ENCODE data around the gene LRP1B. TPM values are rescaled to one million over a fixed set of nuclear protein-coding genes. Genes with fewer than 3 reads are reported as not detected.

The LRP1B gene
- total and polyA plus RNA-seq, 2 donors from 2014 or later = 0.69 to 1.2 TPM

DNA sequence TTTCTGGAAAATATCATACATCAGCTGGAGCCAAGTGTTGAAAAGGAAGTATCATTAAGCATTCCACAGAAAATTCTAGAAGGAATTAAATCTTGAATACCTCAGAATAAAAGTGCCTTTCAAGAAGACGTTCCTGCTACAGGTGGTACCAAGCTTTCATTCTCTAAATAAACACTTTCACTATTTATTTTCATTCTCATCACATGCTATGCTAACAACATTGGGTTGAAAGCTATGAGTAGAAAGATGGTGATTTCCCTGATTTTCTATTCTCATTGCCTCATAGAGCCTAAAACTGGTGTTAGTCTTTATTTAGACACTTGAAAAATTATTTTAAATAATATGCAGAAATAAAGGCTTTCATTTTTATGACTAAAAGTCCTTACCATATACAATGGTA lies 324.7 kb downstream of the LRP1B start:
- H3K9me3 ChIP-seq (ENCODE audit: control insufficient read depth in 2 of 3, insufficient read depth in 1 of 3, low read length in 3 of 3) = no peaks in the 10 kb centered on the region
- intact Hi-C loops (cut with DNase I) = no loop called here
- H3K27ac ChIP-seq (ENCODE audit: low read depth in 2 of 2, low read length in 2 of 2) = no peak overlapping the region
- no peak for FAIRE-seq
- H3K27me3 ChIP-seq (ENCODE audit: control insufficient read depth, insufficient read depth, low read length) = no peaks in the 10 kb centered on the region
- no peaks in the 10 kb centered on the region for H3K36me3 ChIP-seq (ENCODE audit: control insufficient read depth in 2 of 3, insufficient read depth in 3 of 3, low read length in 3 of 3)
- H3K9ac ChIP-seq (ENCODE audit: low read length in 3 of 3) = no peak overlapping the region
- DNase-seq = no peak
- no peaks in the 10 kb centered on the region for H3K4me1 ChIP-seq (ENCODE audit: control insufficient read depth in 2 of 3, insufficient read depth in 2 of 3, low read depth in 1 of 3, low read length in 3 of 3)
- TF ChIP-seq, protein P1, sequence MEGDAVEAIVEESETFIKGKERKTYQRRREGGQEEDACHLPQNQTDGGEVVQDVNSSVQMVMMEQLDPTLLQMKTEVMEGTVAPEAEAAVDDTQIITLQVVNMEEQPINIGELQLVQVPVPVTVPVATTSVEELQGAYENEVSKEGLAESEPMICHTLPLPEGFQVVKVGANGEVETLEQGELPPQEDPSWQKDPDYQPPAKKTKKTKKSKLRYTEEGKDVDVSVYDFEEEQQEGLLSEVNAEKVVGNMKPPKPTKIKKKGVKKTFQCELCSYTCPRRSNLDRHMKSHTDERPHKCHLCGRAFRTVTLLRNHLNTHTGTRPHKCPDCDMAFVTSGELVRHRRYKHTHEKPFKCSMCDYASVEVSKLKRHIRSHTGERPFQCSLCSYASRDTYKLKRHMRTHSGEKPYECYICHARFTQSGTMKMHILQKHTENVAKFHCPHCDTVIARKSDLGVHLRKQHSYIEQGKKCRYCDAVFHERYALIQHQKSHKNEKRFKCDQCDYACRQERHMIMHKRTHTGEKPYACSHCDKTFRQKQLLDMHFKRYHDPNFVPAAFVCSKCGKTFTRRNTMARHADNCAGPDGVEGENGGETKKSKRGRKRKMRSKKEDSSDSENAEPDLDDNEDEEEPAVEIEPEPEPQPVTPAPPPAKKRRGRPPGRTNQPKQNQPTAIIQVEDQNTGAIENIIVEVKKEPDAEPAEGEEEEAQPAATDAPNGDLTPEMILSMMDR (IDR thresholded peaks at IDR 0.05; ENCODE audit: borderline replicate concordance, extremely low read depth, insufficient read depth) = no peak
- no peak overlapping the region for H3K4me3 ChIP-seq (ENCODE audit: low read length in 3 of 3)

GRCh38 chr2:141805302-141805701 lies 325.5 kb downstream of the LRP1B start:
- no peak overlapping the region for H3K9ac ChIP-seq (ENCODE audit: low read length in 3 of 3)
- DNase-seq = no peak
- H3K27ac ChIP-seq (ENCODE audit: low read depth in 2 of 2, low read length in 2 of 2) = no peak overlapping the region
- intact Hi-C loops (cut with DNase I) = no loop called here
- no peak overlapping the region for H3K4me3 ChIP-seq (ENCODE audit: low read length in 3 of 3)
- H3K4me1 ChIP-seq (ENCODE audit: control insufficient read depth in 2 of 3, insufficient read depth in 2 of 3, low read depth in 1 of 3, low read length in 3 of 3) = no peaks in the 10 kb centered on the region
- no peaks in the 10 kb centered on the region for H3K9me3 ChIP-seq (ENCODE audit: control insufficient read depth in 2 of 3, insufficient read depth in 1 of 3, low read length in 3 of 3)
- H3K36me3 ChIP-seq (ENCODE audit: control insufficient read depth in 2 of 3, insufficient read depth in 3 of 3, low read length in 3 of 3) = no peaks in the 10 kb centered on the region
- no peak for FAIRE-seq
- TF ChIP-seq, protein P1 (IDR thresholded peaks at IDR 0.05; ENCODE audit: borderline replicate concordance, extremely low read depth, insufficient read depth) = no peak
- no peaks in the 10 kb centered on the region for H3K27me3 ChIP-seq (ENCODE audit: control insufficient read depth, insufficient read depth, low read length)

- H3K9ac ChIP-seq (ENCODE audit: low read length in 3 of 3) = no peak overlapping the region
- no peaks in the 10 kb centered on the region for H3K4me1 ChIP-seq (ENCODE audit: control insufficient read depth in 2 of 3, insufficient read depth in 2 of 3, low read depth in 1 of 3, low read length in 3 of 3)
- no peaks in the 10 kb centered on the region for H3K36me3 ChIP-seq (ENCODE audit: control insufficient read depth in 2 of 3, insufficient read depth in 3 of 3, low read length in 3 of 3)
- no peak for DNase-seq
- intact Hi-C loops (cut with DNase I) = no loop called here
- H3K27ac ChIP-seq (ENCODE audit: low read depth in 2 of 2, low read length in 2 of 2) = no peak overlapping the region
- no peak for FAIRE-seq
- H3K27me3 ChIP-seq (ENCODE audit: control insufficient read depth, insufficient read depth, low read length) = no peaks in the 10 kb centered on the region
- H3K9me3 ChIP-seq (ENCODE audit: control insufficient read depth in 2 of 3, insufficient read depth in 1 of 3, low read length in 3 of 3) = no peaks in the 10 kb centered on the region
- TF ChIP-seq, protein P1 (IDR thresholded peaks at IDR 0.05; ENCODE audit: borderline replicate concordance, extremely low read depth, insufficient read depth) = no peak
- H3K4me3 ChIP-seq (ENCODE audit: low read length in 3 of 3) = no peak overlapping the region
These were observed 334.4 kb downstream of the LRP1B start for GRCh38 chr2:141796449-141796848.

- FAIRE-seq (no peak), DNase-seq (no peak)
- Histone ChIP-seq H3K9me3 (ENCODE audit: control insufficient read depth in 2 of 3, insufficient read depth in 1 of 3, low read length in 3 of 3) (no peaks in the 10 kb centered on the region), H3K9ac (ENCODE audit: low read length in 3 of 3) (no peak overlapping the region), H3K4me3 (ENCODE audit: low read length in 3 of 3) (no peak overlapping the region), H3K27me3 (ENCODE audit: control insufficient read depth, insufficient read depth, low read length) (no peaks in the 10 kb centered on the region), H3K27ac (ENCODE audit: low read depth in 2 of 2, low read length in 2 of 2) (no peak overlapping the region), H3K36me3 (ENCODE audit: control insufficient read depth in 2 of 3, insufficient read depth in 3 of 3, low read length in 3 of 3) (no peaks in the 10 kb centered on the region), H3K4me1 (ENCODE audit: control insufficient read depth in 2 of 3, insufficient read depth in 2 of 3, low read depth in 1 of 3, low read length in 3 of 3) (no peaks in the 10 kb centered on the region)
- TF ChIP-seq, protein P1 (IDR thresholded peaks at IDR 0.05; ENCODE audit: borderline replicate concordance, extremely low read depth, insufficient read depth) = no peak
- intact Hi-C loops (cut with DNase I) = no loop called here
These were observed 339.3 kb downstream of the LRP1B start for GRCh38 chr2:141791521-141791920.
